ENCODE data around the gene P4HA2. TPM values are rescaled to one million over a fixed set of nuclear protein-coding genes. Genes with fewer than 3 reads are reported as not detected.

Gene P4HA2
- total and polyA plus RNA-seq, 2 of the 13 experiments (the other 11 are each of a cell fraction or from before 2014, with no cell fraction given) = 37.7 to 126 TPM

GRCh38 chr5:132227485-132228240, at the start of gene P4HA2 (continued):
- 0 out of 2 replicates have a peak, but pooled peaks have one; percentile 38 for TF ChIP-seq MYPOP (CRISPR knock-in tag; IDR thresholded peaks at IDR 0.05)
- TF ChIP-seq MNT (IDR thresholded peaks at IDR 0.05) = no peak
- TF ChIP-seq SIN3B (IDR thresholded peaks at IDR 0.05; ENCODE audit: low read length) = no peak
- no peak for TF ChIP-seq NFE2L1 (CRISPR knock-in tag; IDR thresholded peaks at IDR 0.05; ENCODE audit: borderline replicate concordance)
- TF ChIP-seq MAX (IDR thresholded peaks at IDR 0.05) = peak; percentile 81
- no peak for TF ChIP-seq ZNF530 (CRISPR knock-in tag; IDR thresholded peaks at IDR 0.05; ENCODE audit: low read depth)
- no peak for TF ChIP-seq ATF7 (IDR thresholded peaks at IDR 0.05)
- no peak for TF ChIP-seq ATF7 (CRISPR knock-in tag; IDR thresholded peaks at IDR 0.05)
- TF ChIP-seq ZNF800 (CRISPR knock-in tag; IDR thresholded peaks at IDR 0.05) = peak; percentile 58; the same call in 1 of the 2 replicates
- TF ChIP-seq ZNF441 (CRISPR knock-in tag; IDR thresholded peaks at IDR 0.05; ENCODE audit: borderline replicate concordance) = peak; percentile 61; the same call in 1 of the 2 replicates
- no peak for TF ChIP-seq SP140L (CRISPR knock-in tag; IDR thresholded peaks at IDR 0.05; ENCODE audit: borderline replicate concordance)
- TF ChIP-seq ZNF44 (CRISPR knock-in tag; IDR thresholded peaks at IDR 0.05) = no peak
- no peak for TF ChIP-seq ZNF432 (CRISPR knock-in tag; IDR thresholded peaks at IDR 0.05; ENCODE audit: borderline replicate concordance)
- peak; percentile 59 for TF ChIP-seq AGO2 (optimal IDR thresholded peaks at IDR 0.05; ENCODE audit: low read depth, low read length)
- TF ChIP-seq ZNF563 (CRISPR knock-in tag; IDR thresholded peaks at IDR 0.05) = peak; percentile 95
- TF ChIP-seq SMC3 (IDR thresholded peaks at IDR 0.05; ENCODE audit: low read length) = no peak
- TF ChIP-seq NR3C1 (CRISPR knock-in tag; IDR thresholded peaks at IDR 0.05) = no peak
- no peak for TF ChIP-seq ATM (IDR thresholded peaks at IDR 0.05; ENCODE audit: borderline replicate concordance)
- no peak for TF ChIP-seq SOX5 (CRISPR knock-in tag; IDR thresholded peaks at IDR 0.05; ENCODE audit: borderline replicate concordance)
- no peak for TF ChIP-seq CEBPG (CRISPR knock-in tag; IDR thresholded peaks at IDR 0.05)
- TF ChIP-seq WIZ (CRISPR knock-in tag; IDR thresholded peaks at IDR 0.05) = peak; percentile 53; the same call in 1 of the 2 replicates
- no peak for TF ChIP-seq RELA (CRISPR knock-in tag; IDR thresholded peaks at IDR 0.05)
- no peak for TF ChIP-seq ZNF414 (CRISPR knock-in tag; IDR thresholded peaks at IDR 0.05)
- TF ChIP-seq ZNF577 (CRISPR knock-in tag; IDR thresholded peaks at IDR 0.05; ENCODE audit: borderline replicate concordance, low read depth) = no peak
- TF ChIP-seq DNMT1 (CRISPR knock-in tag; IDR thresholded peaks at IDR 0.05) = peak; percentile 67; the same call in 1 of the 2 replicates
- TF ChIP-seq SIN3A (IDR thresholded peaks at IDR 0.05; ENCODE audit: borderline replicate concordance, low read depth, low read length) = no peak; the same call in 1 of the 2 replicates
- TF ChIP-seq ZNF776 (CRISPR knock-in tag; IDR thresholded peaks at IDR 0.05) = no peak
- no peak for TF ChIP-seq MAFG (CRISPR knock-in tag; IDR thresholded peaks at IDR 0.05)
